ENCODE results near the gene PDE3A. TPM values are rescaled to one million over a fixed set of nuclear protein-coding genes. Genes with fewer than 3 reads are reported as not detected.

PDE3A gene
- total RNA-seq, 1 donor: 3.9 TPM

GRCh38 chr12:20646239-20646827 lies 278.0 kb downstream of the PDE3A start:
- peak; percentile 40 for DNase-seq (ENCODE audit: low read depth)
- peak; percentile 66 for TF ChIP-seq CTCF (IDR thresholded peaks at IDR 0.05; ENCODE audit: insufficient read depth, low read depth, low read length)
- no peak overlapping the region for H3K4me3 ChIP-seq (ENCODE audit: low read depth, low read length)

GRCh38 chr12:20653871-20654270 lies 285.5 kb downstream of the PDE3A start:
- TF ChIP-seq CTCF (IDR thresholded peaks at IDR 0.05; ENCODE audit: insufficient read depth, low read depth, low read length): no peak
- H3K4me3 ChIP-seq (ENCODE audit: low read depth, low read length): no peak overlapping the region
- no peak for DNase-seq (ENCODE audit: low read depth)

GRCh38 chr12:20656600-20656999 lies 288.3 kb downstream of the PDE3A start:
- no peak for DNase-seq (ENCODE audit: low read depth)
- no peak overlapping the region for H3K4me3 ChIP-seq (ENCODE audit: low read depth, low read length)
- no peak for TF ChIP-seq CTCF (IDR thresholded peaks at IDR 0.05; ENCODE audit: insufficient read depth, low read depth, low read length)

GRCh38 chr12:20657496-20657895 lies 289.2 kb downstream of the PDE3A start:
- no peak for TF ChIP-seq CTCF (IDR thresholded peaks at IDR 0.05; ENCODE audit: insufficient read depth, low read depth, low read length)
- no peak for DNase-seq (ENCODE audit: low read depth)
- no peak overlapping the region for H3K4me3 ChIP-seq (ENCODE audit: low read depth, low read length)

- DNase-seq (ENCODE audit: low read depth): no peak
- H3K4me3 ChIP-seq (ENCODE audit: low read depth, low read length): no peak overlapping the region
- TF ChIP-seq CTCF (IDR thresholded peaks at IDR 0.05; ENCODE audit: insufficient read depth, low read depth, low read length): no peak
These were observed 313.0 kb downstream of the PDE3A start for GRCh38 chr12:20681334-20681733.

- no peak within 1 kb of the TSS for H3K4me3 ChIP-seq (ENCODE audit: low read depth, low read length)
- TF ChIP-seq CTCF (IDR thresholded peaks at IDR 0.05; ENCODE audit: insufficient read depth, low read depth, low read length): no peak
- DNase-seq (ENCODE audit: low read depth): no peak
These were observed 326.9 kb downstream of the PDE3A start, which contains the start of gene SLCO1C1 for GRCh38 chr12:20695232-20695631. SLCO1C1 (plus strand) TSS chr12:20695332; CDS start chr12:20699577, 4,245 bp downstream.
